Measurements from ENCODE around the gene ATP2C2.

DNA sequence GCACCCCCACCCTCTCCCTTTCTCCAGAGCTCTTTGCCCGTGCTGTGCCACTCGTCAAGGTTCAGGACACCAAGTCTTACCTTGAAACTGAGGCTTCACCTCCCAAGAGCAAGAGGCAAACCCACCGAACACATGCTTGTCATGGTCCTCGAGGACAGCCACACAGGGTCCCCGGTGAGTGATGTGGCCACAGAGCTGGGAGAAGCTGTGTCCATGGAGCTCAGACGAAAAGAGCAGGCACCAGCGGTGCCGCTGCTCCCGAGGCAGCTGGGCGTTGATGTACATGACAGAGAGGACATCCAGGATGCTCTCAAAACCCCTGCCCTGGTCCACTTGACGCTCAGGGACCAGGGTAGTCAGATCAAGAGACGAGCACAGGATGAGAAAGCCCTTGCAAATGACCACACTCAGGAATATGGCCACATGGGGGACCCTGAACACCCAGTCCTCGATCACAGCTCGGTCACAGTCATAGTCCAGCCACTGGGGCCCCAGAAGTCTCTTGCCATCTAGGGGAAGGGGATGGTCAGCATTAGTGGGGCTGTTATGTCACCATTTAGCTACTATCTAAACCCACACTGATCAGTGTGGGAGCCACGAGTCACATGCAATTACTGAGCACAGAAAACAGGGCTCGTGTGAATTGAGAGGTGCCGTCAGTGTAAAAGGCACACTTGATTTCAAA lies 118.4 kb downstream of the ATP2C2 start:
- TF ChIP-seq POLR2A (IDR thresholded peaks at IDR 0.05; ENCODE audit: low read length) (no peak), GATA1 (IDR thresholded peaks at IDR 0.05; ENCODE audit: low read depth, low read length) (no peak)
